ENCODE results near the gene PRPF40A. TPM values are rescaled to one million over a fixed set of nuclear protein-coding genes. Genes with fewer than 3 reads are reported as not detected.

PRPF40A gene
- polyA plus RNA-seq, 1 donor (not counting 4 experiments of a cell fraction or from before 2014, with no cell fraction given), result 104 TPM

DNA sequence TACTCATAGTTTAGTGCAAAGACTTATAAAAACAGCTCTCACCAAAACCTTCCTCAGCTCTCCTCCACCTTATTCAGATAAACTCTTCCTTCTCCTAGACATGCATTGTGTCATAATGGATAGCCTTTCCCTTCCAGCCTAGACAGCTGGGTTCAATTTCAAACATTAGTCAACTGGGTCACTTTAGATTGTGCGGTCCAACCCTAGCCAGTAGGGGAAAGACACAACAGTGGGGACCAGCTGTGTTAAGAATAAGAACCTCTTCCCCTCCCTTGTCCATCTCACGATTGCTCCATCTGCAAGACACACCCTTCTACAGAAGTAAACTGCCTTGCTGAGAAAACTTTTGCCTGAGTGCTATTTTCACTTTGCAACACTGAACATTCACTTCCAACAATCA, 8.5 kb downstream of the PRPF40A start:
- TF ChIP-seq EZH2 (IDR thresholded peaks at IDR 0.05; ENCODE audit: low read length), result no peak
- no peak for TF ChIP-seq CTCF (optimal IDR thresholded peaks at IDR 0.05 in 1 of 3, IDR thresholded peaks at IDR 0.05 in 1 of 3, conservative IDR thresholded peaks at IDR 0.05 in 1 of 3; ENCODE audit: extremely low read depth in 1 of 3, insufficient read depth in 2 of 3, low read length in 3 of 3)
- no peak for DNase-seq (ENCODE audit: low read depth, low spot score)
- peaks cover 12 to 19% of the 10 kb centered on the region in 2 experiments for H3K36me3 ChIP-seq (ENCODE audit: control insufficient read depth in 2 of 2, extremely low read depth in 1 of 2, insufficient read depth in 2 of 2, low read length in 2 of 2)
- H3K9me1 ChIP-seq (ENCODE audit: control insufficient read depth, extremely low read depth, insufficient read depth, low read length), result no peaks in the 10 kb centered on the region
- no peaks in the 10 kb centered on the region for H3K27me3 ChIP-seq (ENCODE audit: control insufficient read depth, extremely low read depth, insufficient read depth, low read length)
- peaks cover 100% of the 10 kb centered on the region for H3K79me2 ChIP-seq (ENCODE audit: control insufficient read depth, insufficient read depth, low read length)
- dilution Hi-C loops (cut with MboI; ENCODE audit: extremely low pct_ligation_motif_present, low sequenced_read_pairs), result no loop called here
- H3K4me1 ChIP-seq (ENCODE audit: control insufficient read depth, extremely low read depth, insufficient read depth, low read length), result no peaks in the 10 kb centered on the region
- no peak overlapping the region for H2AFZ ChIP-seq (ENCODE audit: control insufficient read depth, low read length)
- no peak overlapping the region for H3K4me3 ChIP-seq (ENCODE audit: control insufficient read depth in 2 of 3, extremely low read depth in 1 of 3, insufficient read depth in 2 of 3, low read depth in 1 of 3, low read length in 3 of 3)
- H3K27ac ChIP-seq (ENCODE audit: control insufficient read depth, insufficient read depth, low read length), result no peak overlapping the region
- H3K4me2 ChIP-seq (ENCODE audit: control insufficient read depth, extremely low read depth, insufficient read depth, low read depth, low read length), result no peak overlapping the region
- H3K9ac ChIP-seq (ENCODE audit: control insufficient read depth, extremely low read depth, insufficient read depth, low read length), result no peak overlapping the region
- no peak for FAIRE-seq
- peaks cover 6% of the 10 kb centered on the region for H4K20me1 ChIP-seq (ENCODE audit: control insufficient read depth, extremely low read depth, insufficient read depth, low read length)
- H3K9me3 ChIP-seq (ENCODE audit: control insufficient read depth, low read depth, low read length), result no peaks in the 10 kb centered on the region

- Histone ChIP-seq H3K79me2 (ENCODE audit: control insufficient read depth, insufficient read depth, low read length) (peaks cover 100% of the 10 kb centered on the region), H3K27me3 (ENCODE audit: control insufficient read depth, extremely low read depth, insufficient read depth, low read length) (no peaks in the 10 kb centered on the region), H3K4me3 (ENCODE audit: control insufficient read depth in 2 of 3, extremely low read depth in 1 of 3, insufficient read depth in 2 of 3, low read depth in 1 of 3, low read length in 3 of 3) (no peak overlapping the region), H3K4me2 (ENCODE audit: control insufficient read depth, extremely low read depth, insufficient read depth, low read depth, low read length) (no peak overlapping the region), H4K20me1 (ENCODE audit: control insufficient read depth, extremely low read depth, insufficient read depth, low read length) (peaks cover 6% of the 10 kb centered on the region), H3K9ac (ENCODE audit: control insufficient read depth, extremely low read depth, insufficient read depth, low read length) (no peak overlapping the region), H3K4me1 (ENCODE audit: control insufficient read depth, extremely low read depth, insufficient read depth, low read length) (no peaks in the 10 kb centered on the region), H3K9me1 (ENCODE audit: control insufficient read depth, extremely low read depth, insufficient read depth, low read length) (no peaks in the 10 kb centered on the region), H3K9me3 (ENCODE audit: control insufficient read depth, low read depth, low read length) (peaks cover 2% of the 10 kb centered on the region), H3K27ac (ENCODE audit: control insufficient read depth, insufficient read depth, low read length) (no peak overlapping the region), H3K36me3 (ENCODE audit: control insufficient read depth in 2 of 2, extremely low read depth in 1 of 2, insufficient read depth in 2 of 2, low read length in 2 of 2) (peaks cover 15% of the 10 kb centered on the region in 2 experiments), H2AFZ (ENCODE audit: control insufficient read depth, low read length) (no peak overlapping the region)
- DNase-seq (ENCODE audit: low read depth, low spot score) (no peak), FAIRE-seq (no peak)
- TF ChIP-seq EZH2 (IDR thresholded peaks at IDR 0.05; ENCODE audit: low read length) (no peak), CTCF (optimal IDR thresholded peaks at IDR 0.05 in 1 of 3, IDR thresholded peaks at IDR 0.05 in 1 of 3, conservative IDR thresholded peaks at IDR 0.05 in 1 of 3; ENCODE audit: extremely low read depth in 1 of 3, insufficient read depth in 2 of 3, low read length in 3 of 3) (no peak)
- dilution Hi-C loops (cut with MboI; ENCODE audit: extremely low pct_ligation_motif_present, low sequenced_read_pairs), result no loop called here
Measured at GRCh38 chr2:152706477-152707021, 10.7 kb downstream of the PRPF40A start.

Measured in keratinocyte (primary cell).